Mesendoderm (in vitro differentiated cells): ENCODE results near the gene HEBP1.

Experiments
- DNase-seq: peaks from one replicate; pipeline ENCODE4 v3.0.0; 2013
- H2AK5ac ChIP-seq: 2 replicates; pipeline ENCODE4 v1.6.1; 2013; ENCODE audit warnings: low read length, inconsistent platforms
- H2BK120ac ChIP-seq: 2 replicates; pipeline ENCODE4 v1.6.1; 2013; ENCODE audit warnings: low read depth, mild to moderate bottlenecking, low read length, moderate library complexity, mixed read lengths
- H2BK15ac ChIP-seq: replicated peaks from 2 replicates; pipeline ENCODE4 v1.6.1; 2013; ENCODE audit warnings: low read depth, mild to moderate bottlenecking, moderate library complexity
- H2BK5ac ChIP-seq: 2 replicates; pipeline ENCODE4 v1.6.1; 2013; ENCODE audit warnings: low read length, inconsistent platforms
- H3K18ac ChIP-seq: 2 replicates; pipeline ENCODE4 v1.6.1; 2013; ENCODE audit warnings: mild to moderate bottlenecking, low read length, mixed read lengths
- H3K23ac ChIP-seq: one replicate; pipeline ENCODE4 v1.6.1; 2013; ENCODE audit warnings: low read length
- H3K27ac ChIP-seq: 2 replicates; pipeline ENCODE4 v1.5.1; 2013; ENCODE audit warnings: low read depth, mild to moderate bottlenecking, inconsistent platforms, low read length, moderate library complexity
- H3K27me3 ChIP-seq: 2 replicates; pipeline ENCODE4 v1.6.1; 2013; ENCODE audit warnings: low read length, control low read depth, mild to moderate bottlenecking, inconsistent platforms; ENCODE audit not compliant: insufficient read depth, poor library complexity
- H3K36me3 ChIP-seq: 2 replicates; pipeline ENCODE4 v1.6.1; 2013; ENCODE audit warnings: low read length, inconsistent platforms; ENCODE audit not compliant: control insufficient read depth, insufficient read depth
- H3K4ac ChIP-seq: one replicate; pipeline ENCODE4 v1.6.1; 2013; ENCODE audit warnings: low read depth, mild to moderate bottlenecking, low read length, moderate library complexity
- H3K4me1 ChIP-seq: 2 replicates; pipeline ENCODE4 v1.6.1; 2013; ENCODE audit warnings: low read depth, low read length, inconsistent platforms; ENCODE audit not compliant: control insufficient read depth
- H3K4me2 ChIP-seq: 2 replicates; pipeline ENCODE4 v1.6.1; 2013; ENCODE audit warnings: low read length
- H3K4me3 ChIP-seq: 2 replicates; pipeline ENCODE4 v1.5.1; 2013; ENCODE audit warnings: mild to moderate bottlenecking, low read length
- H3K56ac ChIP-seq: one replicate; pipeline ENCODE4 v1.6.1; 2013; ENCODE audit warnings: low read length
- H3K79me1 ChIP-seq: 2 replicates; pipeline ENCODE4 v1.6.1; 2013; ENCODE audit warnings: low read length, inconsistent platforms
- H3K79me2 ChIP-seq: 2 replicates; pipeline ENCODE4 v1.6.1; 2013; ENCODE audit warnings: mild to moderate bottlenecking, low read length; ENCODE audit not compliant: control insufficient read depth, insufficient read depth
- H3K9ac ChIP-seq: 2 replicates; pipeline ENCODE4 v1.6.1; 2013; ENCODE audit warnings: low read length, inconsistent platforms
- H4K5ac ChIP-seq: one replicate; pipeline ENCODE4 v1.6.1; 2013; ENCODE audit warnings: low read length
- H4K8ac ChIP-seq: one replicate; pipeline ENCODE4 v1.6.1; 2013; ENCODE audit warnings: low read depth, mild to moderate bottlenecking, control low read depth, low read length, moderate library complexity
- WGBS: extraction: QIAGEN DNeasy Blood & Tissue Kit; methylation state at CpG from one replicate; pipeline ENCODE4 v1.1.7; 2013; ENCODE audit warnings: low lambda C conversion rate, missing lambda C conversion rate; ENCODE audit not compliant: insufficient coverage; ENCODE audit errors: extremely low coverage; 5-methylcytosine and 5-hydroxymethylcytosine counted together

HEBP1 gene

DNA sequence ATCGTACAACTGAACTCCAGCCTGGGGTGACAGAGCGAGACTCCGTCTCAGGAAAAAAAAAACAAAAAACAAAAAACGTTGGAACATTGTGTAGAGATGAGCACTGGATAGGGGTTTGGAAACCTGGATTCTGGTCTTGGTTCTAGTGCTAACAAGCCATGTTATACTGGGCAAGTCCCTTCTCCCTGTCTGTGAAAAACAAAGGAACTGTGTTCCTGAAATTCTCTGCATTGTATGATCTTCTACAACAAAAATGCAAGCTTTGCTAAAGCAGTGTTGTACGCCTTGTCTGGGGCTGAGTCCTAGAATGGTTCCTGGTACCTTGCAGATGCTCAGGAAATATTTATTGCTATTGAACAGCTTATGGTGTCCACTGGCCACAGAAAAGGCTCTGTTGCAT lies 61.5 kb downstream of the HEBP1 start:
- no peak for DNase-seq
- H2BK15ac ChIP-seq, result no peak overlapping the region
- H3K4ac ChIP-seq, result no peak overlapping the region
- no peaks in the 10 kb centered on the region for H3K4me1 ChIP-seq
- H3K23ac ChIP-seq, result no peak overlapping the region
- no peaks in the 10 kb centered on the region for H3K27me3 ChIP-seq
- no peak overlapping the region for H3K56ac ChIP-seq
- H4K5ac ChIP-seq, result no peak overlapping the region
- H2AK5ac ChIP-seq, result no peak overlapping the region
- H3K27ac ChIP-seq, result no peak overlapping the region
- no peak overlapping the region for H3K4me2 ChIP-seq
- no peaks in the 10 kb centered on the region for H3K79me1 ChIP-seq
- H3K18ac ChIP-seq, result no peak overlapping the region
- H2BK5ac ChIP-seq, result no peak overlapping the region
- no CpG with 5 or more reads among the region's 5 CpGs for WGBS
- H3K9ac ChIP-seq, result no peak overlapping the region
- H3K36me3 ChIP-seq, result no peaks in the 10 kb centered on the region
- H3K4me3 ChIP-seq, result no peak overlapping the region
- no peak overlapping the region for H2BK120ac ChIP-seq
- no peaks in the 10 kb centered on the region for H3K79me2 ChIP-seq
- H4K8ac ChIP-seq, result no peak overlapping the region

DNA sequence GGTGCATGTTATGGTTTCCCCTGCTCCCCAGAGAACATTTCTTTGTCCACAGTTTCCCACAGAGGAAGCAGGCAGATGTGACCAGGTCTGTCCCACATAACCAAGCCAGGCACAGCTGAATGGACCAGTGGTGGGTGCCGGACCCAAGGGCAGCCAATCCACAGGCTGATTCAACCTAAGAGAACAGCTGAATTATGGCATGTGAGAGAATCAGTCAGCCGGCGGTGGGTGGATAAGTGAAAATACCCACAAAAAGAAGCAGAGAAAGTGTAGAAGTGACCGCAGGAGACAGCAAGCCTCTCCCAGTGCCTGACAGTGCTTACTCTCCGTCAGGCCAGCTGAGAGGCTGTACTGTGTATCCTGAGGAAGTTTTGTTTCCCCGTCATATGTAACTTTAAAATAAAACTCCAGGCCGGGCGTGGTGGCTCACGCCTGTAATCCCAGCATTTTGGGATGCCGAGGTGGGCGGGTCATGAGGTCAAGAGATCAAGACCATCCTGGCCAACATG lies 63.0 kb downstream of the HEBP1 start:
- no peak overlapping the region for H3K4ac ChIP-seq

DNA sequence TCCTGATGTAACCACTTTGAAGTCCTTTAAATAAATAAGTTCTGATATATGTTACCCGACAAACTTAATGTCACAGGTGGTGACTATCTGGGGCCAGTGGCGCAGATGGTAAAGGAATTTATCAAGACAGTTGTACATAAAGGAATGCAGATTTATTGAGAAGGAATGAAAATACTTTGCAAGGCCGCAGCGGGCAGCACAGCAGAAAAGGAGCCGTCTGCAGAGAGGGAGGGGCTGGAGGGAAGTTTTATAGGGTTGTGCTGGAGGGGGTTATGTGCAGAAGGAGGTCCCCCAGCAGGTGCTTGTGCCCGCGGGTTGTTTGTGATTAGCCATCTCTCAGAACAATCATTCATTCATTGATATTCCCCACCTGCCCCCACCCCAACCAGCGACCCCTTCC lies 65.5 kb downstream of the HEBP1 start:
- no peak for DNase-seq
- Histone ChIP-seq H3K27ac (no peak overlapping the region), H2BK120ac (no peak overlapping the region), H4K8ac (no peak overlapping the region), H3K56ac (no peak overlapping the region), H3K18ac (no peak overlapping the region), H3K9ac (no peak overlapping the region), H4K5ac (no peak overlapping the region), H3K36me3 (no peaks in the 10 kb centered on the region), H3K4me2 (no peak overlapping the region), H2AK5ac (no peak overlapping the region), H2BK5ac (no peak overlapping the region), H3K4me1 (no peaks in the 10 kb centered on the region), H3K79me1 (no peaks in the 10 kb centered on the region), H3K79me2 (no peaks in the 10 kb centered on the region), H3K27me3 (no peaks in the 10 kb centered on the region), H2BK15ac (no peak overlapping the region), H3K4ac (no peak overlapping the region), H3K4me3 (no peak overlapping the region), H3K23ac (no peak overlapping the region)
- no CpG with 5 or more reads among the region's 8 CpGs for WGBS

More for the DNA sequence above, 63.0 kb downstream of the HEBP1 start:
- no peaks in the 10 kb centered on the region for H3K79me2 ChIP-seq
- no peak overlapping the region for H3K4me2 ChIP-seq
- no CpG with 5 or more reads among the region's 11 CpGs for WGBS
- H3K56ac ChIP-seq, result no peak overlapping the region
- no peak overlapping the region for H3K4me3 ChIP-seq
- DNase-seq, result no peak
- H3K27ac ChIP-seq, result no peak overlapping the region
- no peak overlapping the region for H4K8ac ChIP-seq
- no peak overlapping the region for H2BK120ac ChIP-seq
- H3K36me3 ChIP-seq, result no peaks in the 10 kb centered on the region
- H3K27me3 ChIP-seq, result no peaks in the 10 kb centered on the region
- no peaks in the 10 kb centered on the region for H3K79me1 ChIP-seq
- no peak overlapping the region for H3K18ac ChIP-seq
- no peaks in the 10 kb centered on the region for H3K4me1 ChIP-seq
- H2AK5ac ChIP-seq, result no peak overlapping the region
- H3K9ac ChIP-seq, result no peak overlapping the region
- no peak overlapping the region for H4K5ac ChIP-seq
- no peak overlapping the region for H2BK15ac ChIP-seq
- H3K23ac ChIP-seq, result no peak overlapping the region
- no peak overlapping the region for H2BK5ac ChIP-seq

DNA sequence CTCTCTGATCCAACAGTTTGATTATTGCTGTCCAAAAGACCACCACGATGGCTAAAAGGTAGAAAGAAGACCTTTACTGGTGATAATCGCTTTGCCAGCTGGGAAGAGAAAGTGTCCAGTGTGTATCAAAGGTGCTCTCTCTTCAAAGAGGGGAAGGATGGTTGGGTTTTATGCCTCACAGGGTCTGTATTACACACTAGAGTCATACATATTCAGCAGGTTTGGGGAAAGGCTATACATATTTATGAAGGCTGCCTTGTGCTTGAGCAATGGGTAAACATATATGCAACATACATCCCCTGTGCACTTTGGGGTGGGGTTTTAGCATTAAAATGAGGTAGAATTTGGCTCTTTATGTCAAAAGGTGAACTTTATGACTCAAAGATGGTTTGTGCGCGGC lies 66.3 kb downstream of the HEBP1 start:
- Histone ChIP-seq H3K18ac (no peak overlapping the region), H2BK5ac (no peak overlapping the region)

DNA sequence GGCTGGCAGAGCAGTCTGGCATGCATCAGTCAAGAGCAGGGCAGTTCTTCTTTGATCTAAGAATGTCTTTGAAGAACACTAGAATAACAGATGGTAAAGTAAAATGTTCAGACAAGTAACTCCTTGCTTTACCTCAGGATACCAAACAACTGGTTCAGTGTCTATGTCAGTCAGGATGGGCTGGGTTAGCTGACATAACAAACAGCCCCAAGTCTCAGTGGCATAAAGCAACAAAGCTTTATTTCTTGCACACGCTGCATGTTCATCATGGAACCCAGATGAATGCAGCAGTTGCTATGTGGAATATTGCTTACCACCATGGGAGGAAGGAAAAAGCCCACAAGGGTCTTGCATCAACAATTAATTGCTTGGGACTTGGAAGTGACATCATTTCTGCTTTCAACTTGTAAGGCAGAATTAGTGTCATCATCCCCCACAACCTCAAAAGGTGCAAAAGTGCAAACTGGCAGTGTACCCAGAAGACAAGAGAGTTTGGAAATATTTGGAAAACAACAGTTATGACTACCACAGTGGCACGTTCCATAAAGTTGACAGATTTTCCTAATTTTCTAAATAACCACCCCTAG lies 69.3 kb downstream of the HEBP1 start:
- H3K79me2 ChIP-seq, result no peaks in the 10 kb centered on the region
- no peaks in the 10 kb centered on the region for H3K79me1 ChIP-seq
- H3K23ac ChIP-seq, result no peak overlapping the region
- H3K4me1 ChIP-seq, result no peaks in the 10 kb centered on the region
- H4K5ac ChIP-seq, result no peak overlapping the region
- H3K36me3 ChIP-seq, result no peaks in the 10 kb centered on the region
- no peak overlapping the region for H4K8ac ChIP-seq
- WGBS, result no CpG with 5 or more reads among the region's 2 CpGs
- H2AK5ac ChIP-seq, result no peak overlapping the region
- H2BK120ac ChIP-seq, result no peak overlapping the region
- H3K4ac ChIP-seq, result no peak overlapping the region
- no peak overlapping the region for H3K4me2 ChIP-seq
- DNase-seq, result no peak
- no peak overlapping the region for H2BK5ac ChIP-seq
- H2BK15ac ChIP-seq, result no peak overlapping the region
- no peak overlapping the region for H3K18ac ChIP-seq
- no peaks in the 10 kb centered on the region for H3K27me3 ChIP-seq
- H3K9ac ChIP-seq, result no peak overlapping the region
- no peak overlapping the region for H3K56ac ChIP-seq
- no peak overlapping the region for H3K4me3 ChIP-seq
- H3K27ac ChIP-seq, result no peak overlapping the region

More for the DNA sequence above, 66.3 kb downstream of the HEBP1 start:
- Histone ChIP-seq H3K4ac (no peak overlapping the region), H4K5ac (no peak overlapping the region), H3K27me3 (no peaks in the 10 kb centered on the region), H3K4me2 (no peak overlapping the region), H3K36me3 (no peaks in the 10 kb centered on the region), H3K79me2 (no peaks in the 10 kb centered on the region), H3K4me1 (no peaks in the 10 kb centered on the region), H3K4me3 (no peak overlapping the region), H2BK15ac (no peak overlapping the region), H3K56ac (no peak overlapping the region), H2BK120ac (no peak overlapping the region), H3K9ac (no peak overlapping the region), H4K8ac (no peak overlapping the region), H3K27ac (no peak overlapping the region), H2AK5ac (no peak overlapping the region), H3K23ac (no peak overlapping the region), H3K79me1 (no peaks in the 10 kb centered on the region)
- DNase-seq, result no peak
- WGBS, result no CpG with 5 or more reads among the region's 4 CpGs

DNA sequence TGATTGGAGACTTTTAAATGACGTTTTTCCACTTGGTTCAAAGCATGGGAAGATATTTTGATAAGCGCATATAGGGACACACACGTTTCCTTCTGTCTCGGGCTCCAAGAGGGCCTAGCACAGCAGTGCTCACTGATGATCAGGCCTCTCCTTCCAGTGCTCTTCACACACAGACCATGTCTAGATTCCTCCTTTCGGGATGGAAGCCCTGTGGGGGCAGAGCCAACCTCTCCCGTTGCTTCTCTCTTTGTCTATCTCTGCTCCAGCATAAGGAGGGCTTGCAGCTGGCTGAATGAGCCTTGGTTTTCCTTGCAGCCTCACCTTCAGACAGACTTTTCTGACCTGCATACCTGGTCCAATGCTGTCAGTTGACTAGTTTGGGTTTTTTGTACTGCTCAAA lies 70.4 kb downstream of the HEBP1 start:
- Histone ChIP-seq H3K79me2 (no peaks in the 10 kb centered on the region), H2BK15ac (no peak overlapping the region), H4K8ac (no peak overlapping the region), H3K4me1 (no peaks in the 10 kb centered on the region), H3K27me3 (no peaks in the 10 kb centered on the region), H4K5ac (no peak overlapping the region), H3K18ac (no peak overlapping the region), H3K56ac (no peak overlapping the region), H3K4me2 (no peak overlapping the region), H3K4ac (no peak overlapping the region), H2BK120ac (no peak overlapping the region), H3K9ac (no peak overlapping the region), H3K36me3 (no peaks in the 10 kb centered on the region), H3K23ac (no peak overlapping the region), H2BK5ac (no peak overlapping the region), H3K4me3 (no peak overlapping the region), H2AK5ac (no peak overlapping the region), H3K27ac (no peak overlapping the region), H3K79me1 (no peaks in the 10 kb centered on the region)
- no peak for DNase-seq
- WGBS, result no CpG with 5 or more reads among the region's 6 CpGs
